Activated B cell treated with CpG ODN at 0.5 μM for 24 hours (primary cell): ENCODE results near the gene RNU6-1. TPM values are rescaled to one million over a fixed set of nuclear protein-coding genes. Genes with fewer than 3 reads are reported as not detected.
A peak's percentile ranks its signal among the peaks of the same experiment; 100 is the strongest.

Experiments used
- ATAC-seq: fragments of 200-7000 bp; cut with Tn5 transposase; one replicate; pipeline ENCODE4 v1.10.0; 2021; ENCODE audit warnings: low read depth, mild to moderate bottlenecking, moderate library complexity
- CTCF ChIA-PET: fragments of 350-600 bp; sonication (Branson Sonifier 250); formaldehyde crosslinking; loops from one replicate; lab custom pipeline; 2021; ENCODE audit warnings: antibody characterized with exemption; lab: Charles Lee
- POLR2A ChIA-PET: fragments of 350-600 bp; sonication (Branson Sonifier 250); formaldehyde crosslinking; loops from one replicate; lab custom pipeline; 2021; ENCODE audit warnings: antibody characterized with exemption; lab: Charles Lee
- DNase-seq: peaks from one replicate; pipeline ENCODE4 v3.0.0; 2022
- H3K27ac Mint-ChIP-seq: one replicate; pipeline ENCODE4 v1.8.0; 2020; ENCODE audit warnings: mixed read lengths
- H3K27me3 Mint-ChIP-seq: one replicate; pipeline ENCODE4 v1.8.0; 2021; ENCODE audit warnings: mixed read lengths
- H3K36me3 Mint-ChIP-seq: one replicate; pipeline ENCODE4 v1.8.0; 2021; ENCODE audit warnings: low read depth, mixed read lengths
- H3K4me1 Mint-ChIP-seq: one replicate; pipeline ENCODE4 v1.8.0; 2021; ENCODE audit warnings: mixed read lengths
- H3K4me3 Mint-ChIP-seq: one replicate; pipeline ENCODE4 v1.8.0; 2020; ENCODE audit warnings: mild to moderate bottlenecking, mixed read lengths
- H3K9me3 Mint-ChIP-seq: one replicate; pipeline ENCODE4 v1.8.0; 2020; ENCODE audit warnings: mixed read lengths
- CTCF ChIP-seq: fragments of 200-600 bp; IDR thresholded peaks from one replicate; pipeline ENCODE4 v1.8.0; 2022; ENCODE audit warnings: antibody characterized with exemption, mild to moderate bottlenecking
- intact Hi-C: fragments of 100-400 bp; cut with micrococcal nuclease; formaldehyde crosslinking; loops from one replicate; pipeline ENCODE4 v1.15.1; 2024
- total RNA-seq: library from RNA; stranded (reverse); gene quantifications from 2 replicates; pipeline ENCODE4 v1.2.3, GENCODE V29; 2022

The RNU6-1 gene
- total RNA-seq, 1 donor from 2014 or later = not detected

GRCh38 chr15:67843571-67844387 lies 3.9 kb upstream of the RNU6-1 start:
- no peak overlapping the region for H3K4me3 Mint-ChIP-seq
- no peaks in the 10 kb centered on the region for H3K9me3 Mint-ChIP-seq
- H3K36me3 Mint-ChIP-seq = peaks cover 10% of the 10 kb centered on the region
- H3K27ac Mint-ChIP-seq = no peak overlapping the region
- no peak for TF ChIP-seq CTCF
- ATAC-seq = no peak
- ChIA-PET POLR2A (no interaction called here), CTCF (interaction anchor here (1.0 kb wide), 1 partner anchor 19 kb away, joined by 3 read pairs; no protein-coding TSS in a partner anchor)
- intact Hi-C loops = no loop called here
- DNase-seq = no peak
- peaks cover 21% of the 10 kb centered on the region for H3K4me1 Mint-ChIP-seq
- peaks cover 5% of the 10 kb centered on the region for H3K27me3 Mint-ChIP-seq

GRCh38 chr15:67843092-67843501 lies 3.3 kb upstream of the RNU6-1 start:
- no peak for TF ChIP-seq CTCF
- DNase-seq (no peak), ATAC-seq (no peak)
- Mint-ChIP-seq H3K27me3 (peaks cover 5% of the 10 kb centered on the region), H3K9me3 (no peaks in the 10 kb centered on the region), H3K27ac (no peak overlapping the region), H3K4me3 (no peak overlapping the region), H3K36me3 (peaks cover 10% of the 10 kb centered on the region), H3K4me1 (peaks cover 26% of the 10 kb centered on the region)
- POLR2A ChIA-PET = no interaction called here
- intact Hi-C loops = no loop called here
- CTCF ChIA-PET = interaction anchor here (1.0 kb wide), 1 partner anchor 20 kb away, joined by 3 read pairs; no protein-coding TSS in a partner anchor

GRCh38 chr15:67841513-67841762 lies 1.6 kb upstream of the RNU6-1 start:
- Mint-ChIP-seq H3K36me3 (peaks cover 10% of the 10 kb centered on the region), H3K9me3 (no peaks in the 10 kb centered on the region), H3K4me1 (peaks cover 28% of the 10 kb centered on the region), H3K27me3 (peaks cover 7% of the 10 kb centered on the region), H3K27ac (no peak overlapping the region), H3K4me3 (peak overlapping the region; percentile 95)
- no peak for ATAC-seq
- ChIA-PET CTCF (interaction anchor here (1.2 to 1.5 kb wide), 2 partner anchors 58 to 314 kb away, joined by 4 to 5 read pairs; no protein-coding TSS in a partner anchor), POLR2A (interaction anchor here (0.6 to 1.9 kb wide), 4 partner anchors 12 to 213 kb away, joined by 4 to 16 read pairs (median 7); partner anchors contain the start of gene PIAS1)
- DNase-seq = no peak
- intact Hi-C loops = loop anchor here (2.0 kb wide), 1 partner anchor 299 kb away; the partner anchor contains the start of gene MAP2K5
- TF ChIP-seq CTCF = no peak

- ChIA-PET POLR2A (interaction anchor here (0.6 to 1.9 kb wide), 13 partner anchors 8 to 1055 kb away, joined by 3 to 16 read pairs (median 4); partner anchors contain the start of genes CLN6, FEM1B and PIAS1), CTCF (interaction anchor here (1.0 to 1.5 kb wide), 3 partner anchors 22 to 314 kb away, joined by 4 to 8 read pairs (median 5); no protein-coding TSS in a partner anchor)
- intact Hi-C loops = loop anchor here (1.0 to 2.0 kb wide), 7 partner anchors 22 to 436 kb away; partner anchors contain the start of genes C15orf61, CLN6, FEM1B and MAP2K5
- peaks cover 10% of the 10 kb centered on the region for H3K36me3 Mint-ChIP-seq
- H3K4me3 Mint-ChIP-seq = peak overlapping the region; percentile 95
- peaks cover 11% of the 10 kb centered on the region for H3K27me3 Mint-ChIP-seq
- ATAC-seq (no peak), DNase-seq (no peak)
- peak overlapping the region; percentile 93 for H3K27ac Mint-ChIP-seq
- H3K4me1 Mint-ChIP-seq = peaks cover 33% of the 10 kb centered on the region
- no peaks in the 10 kb centered on the region for H3K9me3 Mint-ChIP-seq
- TF ChIP-seq CTCF = no peak
Observed at GRCh38 chr15:67840749-67841512, 1.1 kb upstream of the RNU6-1 start.
